DOHH2 (cell line): ENCODE results near the gene IGF2.

ENCODE experiments used
- EZH2phosphoT487 ChIP-seq: fragments of 200-600 bp; sonication (generic); IDR thresholded peaks from 2 replicates; pipeline ENCODE4 v1.6.1; 2017; ENCODE audit warnings: borderline replicate concordance, mild to moderate bottlenecking, antibody characterized with exemption, low read length, moderate library complexity, mixed read lengths
- TF ChIP-seq, protein P1 (sequence below): fragments of 200-600 bp; sonication (generic); IDR thresholded peaks from one replicate; pipeline ENCODE4 v1.5.1; 2014; ENCODE audit warnings: antibody characterized with exemption, mild to moderate bottlenecking, low read depth, low read length; ENCODE audit not compliant: poor library complexity, severe bottlenecking

DNA sequence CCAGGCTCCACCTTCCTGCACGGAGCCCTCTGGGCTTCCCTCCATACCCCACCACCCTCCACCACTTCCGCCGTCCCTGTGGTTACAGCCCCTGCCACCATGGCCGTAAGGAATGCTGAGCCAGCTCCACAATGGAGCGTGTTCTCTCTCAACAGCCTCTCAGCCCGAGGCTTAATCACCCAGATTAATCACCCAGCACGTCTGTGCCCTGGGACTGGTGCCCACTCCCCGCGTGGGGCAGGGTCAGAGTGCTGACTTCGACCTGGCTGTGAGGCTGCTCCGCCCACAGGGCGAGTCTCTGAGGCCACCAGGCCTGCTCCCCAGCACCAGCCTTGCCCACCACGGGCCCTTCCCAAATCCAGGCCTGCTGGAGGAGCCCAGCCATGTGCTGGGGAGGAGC, 36.5 kb upstream of the IGF2 start:
- TF ChIP-seq, protein P1, sequence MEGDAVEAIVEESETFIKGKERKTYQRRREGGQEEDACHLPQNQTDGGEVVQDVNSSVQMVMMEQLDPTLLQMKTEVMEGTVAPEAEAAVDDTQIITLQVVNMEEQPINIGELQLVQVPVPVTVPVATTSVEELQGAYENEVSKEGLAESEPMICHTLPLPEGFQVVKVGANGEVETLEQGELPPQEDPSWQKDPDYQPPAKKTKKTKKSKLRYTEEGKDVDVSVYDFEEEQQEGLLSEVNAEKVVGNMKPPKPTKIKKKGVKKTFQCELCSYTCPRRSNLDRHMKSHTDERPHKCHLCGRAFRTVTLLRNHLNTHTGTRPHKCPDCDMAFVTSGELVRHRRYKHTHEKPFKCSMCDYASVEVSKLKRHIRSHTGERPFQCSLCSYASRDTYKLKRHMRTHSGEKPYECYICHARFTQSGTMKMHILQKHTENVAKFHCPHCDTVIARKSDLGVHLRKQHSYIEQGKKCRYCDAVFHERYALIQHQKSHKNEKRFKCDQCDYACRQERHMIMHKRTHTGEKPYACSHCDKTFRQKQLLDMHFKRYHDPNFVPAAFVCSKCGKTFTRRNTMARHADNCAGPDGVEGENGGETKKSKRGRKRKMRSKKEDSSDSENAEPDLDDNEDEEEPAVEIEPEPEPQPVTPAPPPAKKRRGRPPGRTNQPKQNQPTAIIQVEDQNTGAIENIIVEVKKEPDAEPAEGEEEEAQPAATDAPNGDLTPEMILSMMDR = no peak
- no peak for TF ChIP-seq EZH2phosphoT487
